ENCODE measurements around the gene BRAT1.

BRAT1 gene

DNA sequence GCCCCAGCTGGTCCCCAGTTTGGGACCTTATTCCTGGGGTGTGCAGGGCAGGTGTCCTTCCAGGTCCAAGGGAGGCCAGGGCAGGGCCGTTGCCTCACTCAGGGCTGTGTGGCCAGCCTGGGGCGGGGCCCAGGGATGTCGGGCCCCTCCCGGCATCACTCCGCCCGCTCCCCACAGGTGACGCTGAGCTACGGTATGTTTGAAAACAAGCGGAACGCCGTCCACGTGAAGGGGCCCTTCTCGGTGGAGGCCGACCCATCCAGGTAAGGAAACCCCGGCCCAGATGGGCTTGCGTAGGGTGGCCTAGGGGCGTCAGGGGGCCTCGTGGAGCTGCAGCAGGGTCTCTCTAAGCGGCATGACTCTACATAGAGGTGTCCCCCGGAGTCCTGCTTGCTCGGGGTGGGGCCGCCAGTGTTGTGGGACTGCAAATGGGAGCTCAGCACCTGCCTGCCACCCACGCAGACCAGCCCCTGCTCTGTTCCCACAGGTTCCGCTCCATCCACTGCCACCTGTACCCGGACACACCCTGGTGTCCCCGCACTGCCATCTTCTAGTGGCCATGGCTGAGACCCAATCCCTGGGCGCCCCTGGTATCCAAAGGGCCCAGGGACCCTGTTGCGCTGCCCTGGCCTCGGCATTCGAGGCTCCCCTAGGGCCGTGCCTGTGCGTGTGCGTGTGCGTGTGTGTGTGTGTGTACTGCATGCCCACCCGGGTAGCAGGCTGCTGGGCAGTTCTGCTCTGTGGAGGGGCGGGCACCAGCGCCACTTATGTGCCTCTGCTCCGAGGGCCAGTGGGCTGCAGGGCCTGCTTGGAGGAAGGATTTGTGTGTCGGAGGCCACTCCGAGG lies 28.4 kb downstream of the BRAT1 start:
- no peak overlapping the region for H3K4me3 ChIP-seq (ENCODE audit: low read depth, low read length)
- no peak for DNase-seq (ENCODE audit: low read depth)
- TF ChIP-seq, protein P1, sequence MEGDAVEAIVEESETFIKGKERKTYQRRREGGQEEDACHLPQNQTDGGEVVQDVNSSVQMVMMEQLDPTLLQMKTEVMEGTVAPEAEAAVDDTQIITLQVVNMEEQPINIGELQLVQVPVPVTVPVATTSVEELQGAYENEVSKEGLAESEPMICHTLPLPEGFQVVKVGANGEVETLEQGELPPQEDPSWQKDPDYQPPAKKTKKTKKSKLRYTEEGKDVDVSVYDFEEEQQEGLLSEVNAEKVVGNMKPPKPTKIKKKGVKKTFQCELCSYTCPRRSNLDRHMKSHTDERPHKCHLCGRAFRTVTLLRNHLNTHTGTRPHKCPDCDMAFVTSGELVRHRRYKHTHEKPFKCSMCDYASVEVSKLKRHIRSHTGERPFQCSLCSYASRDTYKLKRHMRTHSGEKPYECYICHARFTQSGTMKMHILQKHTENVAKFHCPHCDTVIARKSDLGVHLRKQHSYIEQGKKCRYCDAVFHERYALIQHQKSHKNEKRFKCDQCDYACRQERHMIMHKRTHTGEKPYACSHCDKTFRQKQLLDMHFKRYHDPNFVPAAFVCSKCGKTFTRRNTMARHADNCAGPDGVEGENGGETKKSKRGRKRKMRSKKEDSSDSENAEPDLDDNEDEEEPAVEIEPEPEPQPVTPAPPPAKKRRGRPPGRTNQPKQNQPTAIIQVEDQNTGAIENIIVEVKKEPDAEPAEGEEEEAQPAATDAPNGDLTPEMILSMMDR (IDR thresholded peaks at IDR 0.05; ENCODE audit: control insufficient read depth, extremely low read depth, insufficient read depth), result no peak

DNA sequence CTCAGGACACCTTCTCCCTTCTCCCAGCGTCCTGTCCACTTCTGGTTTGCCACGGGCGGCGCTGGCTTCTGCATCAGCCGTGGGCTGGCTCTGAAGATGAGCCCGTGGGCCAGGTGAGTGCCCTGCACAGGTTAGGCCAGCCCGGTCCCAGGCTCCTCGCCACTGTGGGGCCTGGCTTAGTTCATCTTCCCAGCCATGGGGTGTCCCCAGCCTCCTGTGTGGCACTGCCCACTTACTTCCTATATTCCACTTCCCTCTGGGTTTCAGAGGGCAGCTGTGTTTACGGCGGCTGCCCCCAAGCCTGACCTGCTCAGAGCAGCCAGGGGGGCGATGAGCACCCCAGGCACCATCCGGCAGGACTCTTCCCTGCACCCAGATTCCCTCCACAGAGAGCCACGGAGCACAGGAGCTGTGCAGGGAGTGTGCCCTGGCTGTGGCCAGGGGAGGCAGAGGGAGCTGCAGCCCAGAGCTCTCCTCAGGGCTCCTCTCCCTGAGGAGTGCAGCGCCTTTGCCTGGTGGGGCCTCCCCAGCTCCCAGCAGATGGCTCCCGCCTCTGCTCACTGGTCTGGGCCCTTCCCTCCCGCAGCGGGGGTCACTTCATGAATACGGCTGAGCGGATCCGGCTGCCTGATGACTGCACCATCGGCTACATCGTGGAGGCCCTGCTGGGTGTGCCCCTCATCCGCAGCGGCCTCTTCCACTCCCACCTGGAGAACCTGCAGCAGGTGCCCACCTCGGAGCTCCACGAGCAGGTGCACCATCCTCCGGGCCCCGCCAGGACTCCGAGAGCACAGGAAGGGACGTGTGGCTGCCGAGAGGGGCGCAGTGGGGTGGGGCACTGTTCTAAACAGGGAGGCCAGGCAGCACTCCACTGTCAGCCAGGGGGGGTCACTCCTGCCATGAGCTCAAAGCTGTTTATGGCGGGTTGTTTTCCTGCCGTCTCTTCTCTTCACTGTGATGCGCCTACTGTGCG lies 29.4 kb downstream of the BRAT1 start:
- DNase-seq (ENCODE audit: low read depth), result no peak
- TF ChIP-seq, protein P1 (IDR thresholded peaks at IDR 0.05; ENCODE audit: control insufficient read depth, extremely low read depth, insufficient read depth), result no peak
- H3K4me3 ChIP-seq (ENCODE audit: low read depth, low read length), result no peak overlapping the region

GRCh38 chr7:2524808-2525657 lies 30.3 kb downstream of the BRAT1 start:
- H3K4me3 ChIP-seq (ENCODE audit: low read depth, low read length), result no peak overlapping the region
- no peak for DNase-seq (ENCODE audit: low read depth)
- TF ChIP-seq, protein P1 (IDR thresholded peaks at IDR 0.05; ENCODE audit: control insufficient read depth, extremely low read depth, insufficient read depth), result no peak

- peak; percentile 47 for DNase-seq (ENCODE audit: low read depth)
- TF ChIP-seq, protein P1 (IDR thresholded peaks at IDR 0.05; ENCODE audit: control insufficient read depth, extremely low read depth, insufficient read depth), result no peak
- H3K4me3 ChIP-seq (ENCODE audit: low read depth, low read length), result no peak overlapping the region
These were observed 31.1 kb downstream of the BRAT1 start for GRCh38 chr7:2523941-2524807.

- no peak overlapping the region for H3K4me3 ChIP-seq (ENCODE audit: low read depth, low read length)
- TF ChIP-seq, protein P1 (IDR thresholded peaks at IDR 0.05; ENCODE audit: control insufficient read depth, extremely low read depth, insufficient read depth), result no peak
- no peak for DNase-seq (ENCODE audit: low read depth)
These were observed 31.8 kb downstream of the BRAT1 start for GRCh38 chr7:2523461-2523936.
